GM12878 (cell line): ENCODE data around the gene SP6. TPM values are rescaled to one million over a fixed set of nuclear protein-coding genes. Genes with fewer than 3 reads are reported as not detected.

ENCODE experiments used
- ATAC-seq: fragments of 200-7000 bp; cut with Tn5 transposase; 3 replicates; pipeline ENCODE4 v1.9.1; 2020; ENCODE audit warnings: mild to moderate bottlenecking, moderate library complexity
- BruUV-seq: library from RNA; stranded (reverse); fragments of 400-500 nt; replicated peaks from 2 replicates; lab custom pipeline; 2021; lab: Mats Ljungman, UMichigan
- CTCF ChIA-PET: fragments of 300-600 bp; sonication (Branson Sonifier 250); formaldehyde crosslinking; extraction: SDS; loops from one replicate; lab custom pipeline; 2021; ENCODE audit warnings: inconsistent platforms; lab: Yijun Ruan, JAX
- POLR2A ChIA-PET: fragments of 350-600 bp; formaldehyde crosslinking; extraction: SDS; loops from one replicate; lab custom pipeline; 2021; ENCODE audit warnings: inconsistent platforms; lab: Charles Lee
- RAD21 ChIA-PET: fragments of 300-600 bp; sonication (Branson Sonifier 250); formaldehyde crosslinking; loops from one replicate; lab custom pipeline; 2023; ENCODE audit warnings: antibody characterized with exemption; ENCODE audit not compliant: unreplicated experiment; lab: Charles Lee
- SMC1A ChIA-PET: fragments of 300-600 bp; sonication (Branson Sonifier 250); formaldehyde crosslinking; loops from one replicate; lab custom pipeline; 2023; ENCODE audit not compliant: unreplicated experiment, uncharacterized antibody; lab: Charles Lee
- DNase-seq: peaks from one replicate; pipeline ENCODE4 v3.0.0-alpha.2; 2011; ENCODE audit warnings: low read depth, low spot score
- FAIRE-seq: peaks from 3 replicates; lab custom pipeline; 2011; peaks lifted over from hg19 to GRCh38; lab: Jason Lieb, UNC
- H2AFZ ChIP-seq: 2 replicates; pipeline ENCODE4 v1.6.0; 2011; ENCODE audit warnings: low read depth, low read length, control low read depth; ENCODE audit not compliant: control insufficient read depth
- H3K27ac ChIP-seq: 2 replicates; pipeline ENCODE4 v1.5.1; 2011; ENCODE audit warnings: control low read depth; ENCODE audit not compliant: control insufficient read depth, insufficient read depth
- H3K27me3 ChIP-seq, 2 experiments: replicated peaks in 1 of 2; 2 replicates each; pipeline versions ENCODE4 v1.6.0 to v1.6.1; 2011; ENCODE audit warnings: low read length in 1 of 2; ENCODE audit not compliant: control insufficient read depth in 2 of 2, insufficient read depth in 2 of 2
- H3K36me3 ChIP-seq, 2 experiments: 2 replicates each; pipeline ENCODE4 v1.5.1; 2011; ENCODE audit warnings: low read length in 1 of 2; ENCODE audit not compliant: control insufficient read depth in 2 of 2, insufficient read depth in 2 of 2
- H3K4me1 ChIP-seq: 2 replicates; pipeline ENCODE4 v1.6.1; 2011; ENCODE audit warnings: mild to moderate bottlenecking, low read length, moderate library complexity, mixed read lengths; ENCODE audit not compliant: control insufficient read depth, insufficient read depth
- H3K4me2 ChIP-seq: 2 replicates; pipeline ENCODE4 v1.6.0; 2011; ENCODE audit warnings: control low read depth; ENCODE audit not compliant: control insufficient read depth, insufficient read depth
- H3K4me3 ChIP-seq: fragments of 200-600 bp; sonication (generic); 2 replicates; pipeline ENCODE4 v1.5.1; 2016
- H3K79me2 ChIP-seq: 2 replicates; pipeline ENCODE4 v1.6.0; 2011; ENCODE audit warnings: low read length; ENCODE audit not compliant: control insufficient read depth, insufficient read depth
- H3K9ac ChIP-seq: 2 replicates; pipeline ENCODE4 v1.8.0; 2011; ENCODE audit warnings: low read length, control low read depth, mixed read lengths; ENCODE audit not compliant: control insufficient read depth, insufficient read depth
- H3K9me3 ChIP-seq: replicated peaks from 3 replicates; pipeline ENCODE4 v1.5.1; 2011; ENCODE audit warnings: mild to moderate bottlenecking, low read length; ENCODE audit not compliant: control insufficient read depth, insufficient read depth
- H4K20me1 ChIP-seq: 2 replicates; pipeline ENCODE4 v1.6.0; 2011; ENCODE audit not compliant: control insufficient read depth, insufficient read depth
- CHD4 ChIP-seq: fragments of 200-600 bp; sonication (generic); IDR thresholded peaks from 2 replicates; pipeline ENCODE4 v1.6.1; 2016; ENCODE audit warnings: mild to moderate bottlenecking
- ETV6 ChIP-seq, 2 experiments: fragments of 450-650 bp in 1 of 2; IDR thresholded peaks in 1 of 2; conservative IDR thresholded peaks in 1 of 2; 2 replicates each; pipeline ENCODE4 v1.6.1; 2014; ENCODE audit warnings: antibody characterized with exemption in 1 of 2, borderline replicate concordance in 1 of 2, low read depth in 1 of 2, mild to moderate bottlenecking in 1 of 2, moderate library complexity in 1 of 2
- POLR2A ChIP-seq: IDR thresholded peaks from 2 replicates; pipeline ENCODE4 v1.6.1; 2011; ENCODE audit warnings: low read depth, mild to moderate bottlenecking, low read length
- WGBS: methylation state at CpG from one replicate; pipeline ENCODE4 v1.1.6; 2016; ENCODE audit warnings: low lambda C conversion rate; ENCODE audit not compliant: insufficient replicate concordance, insufficient coverage; ENCODE audit errors: missing lambda C conversion rate; 5-methylcytosine and 5-hydroxymethylcytosine counted together
- in situ Hi-C: fragments of 300-500 bp; cut with MboI; formaldehyde crosslinking; loops from 9 replicates; pipeline ENCODE4 v1.14.3; 2018; ENCODE audit warnings: mixed read lengths
- intact Hi-C: fragments of 100-400 bp; cut with micrococcal nuclease; formaldehyde crosslinking; loops from one replicate; pipeline ENCODE4 v1.14.2; 2022; ENCODE audit not compliant: unreplicated experiment
- polyA plus RNA-seq, 11 experiments: library from polyadenylated mRNA; depleted of rRNA in 4 of 11; unstranded in 6 of 11; stranded (reverse) in 5 of 11; fragments of >200 nt; fragmentation: Nextera tagmentation in 4 of 11; fragmentation: Illumina TruSeq in 1 of 11; extraction: Ambion mirVana in 4 of 11; extraction: Trizol in 1 of 11; gene quantifications; 1 replicate in 1 of 11; 2 replicates in 10 of 11; pipeline versions ENCODE4 v1.2.1 to v1.2.3, GENCODE V29; 2011 to 2016; ENCODE audit warnings: inconsistent platforms in 2 of 11, missing spikeins in 2 of 11, low read depth in 1 of 11
- total RNA-seq, 4 experiments: library from RNA; depleted of rRNA in 3 of 4; stranded (reverse); fragments of >200 nt in 3 of 4; fragmentation: Illumina TruSeq in 1 of 4; extraction: Trizol in 1 of 4; gene quantifications; 2 replicates each; pipeline versions ENCODE4 v1.2.1 to v1.2.3, GENCODE V29; 2013 to 2021

Gene SP6
- total and polyA plus RNA-seq, 10 of the 15 experiments (the other 5 are each of a cell fraction or from before 2014, with no cell fraction given) = 0.05 to 0.15 (median 0.06) TPM; not detected in 7

DNA sequence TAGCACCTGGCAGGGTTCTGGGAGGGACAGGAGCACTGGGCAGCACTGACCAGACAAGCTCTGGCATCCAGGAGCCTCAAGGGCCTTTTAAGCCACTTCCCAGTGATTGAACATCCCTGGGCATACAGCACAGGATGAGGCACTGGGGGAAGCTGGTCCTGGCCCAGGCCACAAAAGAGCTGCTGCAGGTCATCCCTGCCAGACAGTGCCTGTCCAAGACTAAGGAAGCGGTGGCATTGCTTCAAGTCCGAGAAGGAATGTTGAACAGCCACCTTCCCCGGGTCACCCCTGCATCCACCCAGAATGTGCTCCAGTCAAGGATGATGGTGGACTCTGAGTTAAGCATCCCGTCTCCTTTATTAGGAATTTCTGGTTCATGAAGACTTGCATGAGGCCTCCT lies 28.2 kb downstream of the SP6 start:
- H3K4me1 ChIP-seq = peaks cover 10% of the 10 kb centered on the region
- no peak overlapping the region for H3K4me2 ChIP-seq
- no TSS peak for BruUV-seq
- H3K27me3 ChIP-seq = no peaks in the 10 kb centered on the region
- ATAC-seq = no peak
- peaks cover 11 to 16% of the 10 kb centered on the region in 2 experiments; a peak in 3 of 4 replicates for H3K36me3 ChIP-seq
- WGBS = 98% methylated on average over 4 of the region's 4 CpGs
- H3K9ac ChIP-seq = no peak overlapping the region
- H3K27ac ChIP-seq = no peak overlapping the region
- DNase-seq = no peak
- TF ChIP-seq CHD4 (no peak), POLR2A (peak; percentile 17; the same call in 1 of the 2 replicates), ETV6 (conservative IDR thresholded peaks at IDR 0.05 in 1 of 2, IDR thresholded peaks at IDR 0.05 in 1 of 2; ENCODE audit: borderline replicate concordance in 1 of 2, low read depth in 1 of 2) (no peak)
- intact Hi-C loops (no loop called here), in situ Hi-C loops (no loop called here)
- no peaks in the 10 kb centered on the region for H4K20me1 ChIP-seq
- H2AFZ ChIP-seq = no peak overlapping the region
- ChIA-PET SMC1A (interaction anchor here (1.0 kb wide), 1 partner anchor 17 kb away, joined by 3 read pairs; no protein-coding TSS in a partner anchor), POLR2A (interaction anchor here (1.9 to 2.1 kb wide), 2 partner anchors 9 to 18 kb away, joined by 5 to 14 read pairs; partner anchors contain the start of genes LRRC46, MRPL10 and SCRN2), CTCF (interaction anchor here (1.3 to 2.5 kb wide), 6 partner anchors 8 to 170 kb away, joined by 3 to 20 read pairs (median 6); partner anchors contain the start of genes LRRC46, MRPL10 and SCRN2), RAD21 (no interaction called here)
- no peak overlapping the region for H3K4me3 ChIP-seq
- no peaks in the 10 kb centered on the region for H3K9me3 ChIP-seq
- FAIRE-seq = no peak
- peaks cover 7% of the 10 kb centered on the region; the same call in 1 of the 2 replicates for H3K79me2 ChIP-seq
